ENCODE measurements around the gene MSGN1.

Gene MSGN1

DNA sequence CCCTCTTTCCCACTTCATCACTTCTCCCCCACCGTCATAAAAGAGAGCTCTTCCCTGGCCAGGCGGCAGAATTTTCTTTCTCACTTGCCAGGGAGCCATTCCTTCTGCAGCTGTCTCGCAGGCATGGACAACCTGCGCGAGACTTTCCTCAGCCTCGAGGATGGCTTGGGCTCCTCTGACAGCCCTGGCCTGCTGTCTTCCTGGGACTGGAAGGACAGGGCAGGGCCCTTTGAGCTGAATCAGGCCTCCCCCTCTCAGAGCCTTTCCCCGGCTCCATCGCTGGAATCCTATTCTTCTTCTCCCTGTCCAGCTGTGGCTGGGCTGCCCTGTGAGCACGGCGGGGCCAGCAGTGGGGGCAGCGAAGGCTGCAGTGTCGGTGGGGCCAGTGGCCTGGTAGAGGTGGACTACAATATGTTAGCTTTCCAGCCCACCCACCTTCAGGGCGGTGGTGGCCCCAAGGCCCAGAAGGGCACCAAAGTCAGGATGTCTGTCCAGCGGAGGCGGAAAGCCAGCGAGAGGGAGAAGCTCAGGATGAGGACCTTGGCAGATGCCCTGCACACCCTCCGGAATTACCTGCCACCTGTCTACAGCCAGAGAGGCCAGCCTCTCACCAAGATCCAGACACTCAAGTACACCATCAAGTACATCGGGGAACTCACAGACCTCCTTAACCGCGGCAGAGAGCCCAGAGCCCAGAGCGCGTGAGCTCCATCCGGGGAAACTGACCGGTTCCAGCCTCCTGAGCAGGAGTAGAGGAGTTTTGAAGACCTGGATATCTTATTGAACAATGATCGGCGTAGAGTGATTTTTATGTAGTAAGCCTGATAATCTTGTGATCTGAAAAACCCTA lies at the start of gene MSGN1:
Gene MSGN1, plus strand, starts transcription at position 65 of the 850 bp plus-strand sequence. Its CDS starts 59 bp downstream, at position 124.
- no peak for DNase-seq (ENCODE audit: low spot score)

DNA sequence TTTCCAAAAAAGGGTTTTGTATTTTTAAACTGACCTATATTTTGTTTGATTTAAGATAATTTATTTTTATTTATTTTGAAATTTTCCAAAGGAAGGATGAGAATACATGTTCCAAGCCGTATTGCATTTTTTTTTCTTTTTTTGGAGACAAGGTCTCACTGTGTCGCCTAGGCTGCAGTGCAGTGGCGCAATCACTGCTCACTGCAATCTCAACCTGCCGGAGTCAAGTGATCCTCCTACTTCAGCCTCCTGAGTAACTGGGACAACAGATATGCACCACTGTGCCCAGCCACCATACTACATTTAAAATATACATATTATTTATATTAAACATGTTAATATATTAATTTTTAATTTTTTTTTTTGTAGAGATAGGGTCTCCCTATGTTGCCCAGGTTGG lies 47.4 kb upstream of the MSGN1 start:
- DNase-seq (ENCODE audit: low spot score), result no peak

DNA sequence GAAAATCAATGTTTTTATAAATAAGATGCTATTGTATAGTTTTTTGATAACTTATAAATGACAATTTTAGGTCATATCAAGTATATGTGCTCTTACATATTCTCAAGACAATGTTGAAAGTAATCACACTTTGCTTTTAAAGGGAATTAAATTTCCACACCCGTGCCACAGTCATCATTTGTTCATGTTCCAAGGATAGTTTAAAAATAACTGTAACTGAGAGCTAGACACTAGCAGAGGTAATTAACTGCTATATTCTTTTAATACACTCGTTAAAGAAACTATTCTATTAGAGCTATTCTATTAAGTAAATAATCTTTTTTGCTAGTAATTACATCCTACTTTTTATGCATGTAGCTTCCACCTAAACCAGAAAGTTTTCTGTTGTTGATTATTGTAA lies 44.3 kb upstream of the MSGN1 start:
- no peak for DNase-seq (ENCODE audit: low spot score)

- no peak for DNase-seq (ENCODE audit: low spot score)
Measured at GRCh38 chr2:17772532-17772931, 43.7 kb upstream of the MSGN1 start.

GRCh38 chr2:17780546-17780945 lies 35.7 kb upstream of the MSGN1 start:
- no peak for DNase-seq (ENCODE audit: low spot score)

DNA sequence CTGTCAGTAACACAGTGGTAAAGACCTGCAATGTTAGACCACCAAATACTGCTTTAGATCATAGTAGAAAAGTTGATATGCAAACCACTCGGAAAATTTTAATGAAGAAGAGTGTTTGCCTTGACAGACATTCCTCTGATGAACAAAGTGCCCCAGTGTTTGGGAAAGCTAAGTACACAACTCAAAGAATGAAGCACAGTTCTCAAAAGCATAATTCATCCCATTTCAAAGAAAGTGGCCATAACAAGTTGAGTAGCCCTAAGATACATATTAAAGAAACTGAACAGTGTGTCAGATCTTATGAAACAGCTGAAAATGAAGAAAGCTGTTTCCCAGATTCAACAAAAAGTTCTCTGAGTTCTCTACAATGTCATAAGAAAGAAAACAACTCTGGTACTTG lies 34.8 kb upstream of the MSGN1 start:
- peak; percentile 56 for DNase-seq (ENCODE audit: low spot score)

- no peak for DNase-seq (ENCODE audit: low spot score)
Measured at GRCh38 chr2:17786727-17787126, 29.5 kb upstream of the MSGN1 start.

- DNase-seq (ENCODE audit: low spot score), result no peak
Measured at GRCh38 chr2:17788773-17789172, 27.5 kb upstream of the MSGN1 start.

DNA sequence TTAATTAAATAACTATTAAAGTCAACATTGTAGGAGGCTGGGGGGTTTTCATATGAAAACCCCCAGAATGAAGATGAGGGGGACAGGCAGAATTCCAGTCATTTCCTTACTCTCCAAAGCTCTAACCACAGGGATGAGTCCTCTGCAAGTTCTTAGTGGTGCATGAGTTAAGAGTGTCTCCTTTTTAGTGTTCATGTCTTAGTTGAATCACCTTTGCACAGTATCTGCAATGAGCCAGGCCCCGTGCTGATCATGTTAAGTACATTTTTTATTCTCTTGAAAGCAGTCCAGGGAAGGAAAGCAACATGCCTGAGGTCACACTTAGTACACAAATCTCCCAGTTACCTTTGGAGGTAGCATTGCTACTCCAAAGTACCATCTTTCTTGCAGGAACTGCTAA lies 25.7 kb upstream of the MSGN1 start:
- no peak for DNase-seq (ENCODE audit: low spot score)

DNA sequence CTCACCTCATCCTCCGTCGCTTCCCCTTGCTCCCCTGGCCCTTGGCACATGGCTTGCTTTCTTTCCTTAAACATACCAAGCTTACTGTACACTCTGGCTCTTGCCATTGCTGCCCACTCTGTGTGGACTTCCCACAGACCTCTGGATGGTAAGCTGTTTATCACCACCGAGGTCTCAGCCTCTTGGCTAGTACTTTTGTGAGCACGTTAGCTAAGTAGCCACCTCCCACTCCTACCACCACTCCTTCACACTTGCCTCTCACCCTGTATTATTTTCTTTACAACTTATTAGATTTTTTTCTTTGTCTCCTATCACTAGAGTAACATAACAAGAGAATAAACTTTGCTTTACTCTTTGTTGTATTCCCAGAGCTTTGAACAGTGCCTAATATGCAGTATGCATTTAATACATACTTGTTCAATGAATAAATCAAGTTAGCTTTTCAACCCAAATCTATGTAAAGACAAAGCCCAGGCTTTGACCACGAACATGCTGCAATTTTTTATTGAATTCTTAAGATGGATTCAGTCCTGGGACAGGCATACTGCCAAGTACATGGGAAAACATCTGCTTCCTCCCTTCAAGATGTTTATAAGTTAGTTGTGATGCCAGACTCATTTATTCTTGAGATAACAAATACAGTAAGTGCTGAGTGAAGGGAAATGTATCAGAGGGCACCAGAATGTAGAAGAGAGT lies 25.0 kb upstream of the MSGN1 start:
- DNase-seq (ENCODE audit: low spot score), result no peak

DNA sequence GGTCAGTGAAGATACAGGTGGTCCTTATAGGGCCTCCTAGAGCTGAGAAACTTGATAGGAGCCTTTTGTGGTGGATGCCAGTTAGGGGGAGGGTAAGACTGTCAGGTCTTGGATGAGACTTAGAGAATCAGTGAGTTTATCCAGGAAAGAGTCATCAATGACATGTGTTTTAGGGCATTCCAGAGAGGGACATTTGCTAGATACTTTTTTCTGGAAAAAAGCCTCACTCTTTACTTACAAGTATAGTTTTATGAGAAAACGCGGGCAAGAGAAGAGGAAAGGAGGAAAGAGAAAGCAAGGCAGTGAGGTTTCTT lies 24.5 kb upstream of the MSGN1 start:
- no peak for DNase-seq (ENCODE audit: low spot score)

DNA sequence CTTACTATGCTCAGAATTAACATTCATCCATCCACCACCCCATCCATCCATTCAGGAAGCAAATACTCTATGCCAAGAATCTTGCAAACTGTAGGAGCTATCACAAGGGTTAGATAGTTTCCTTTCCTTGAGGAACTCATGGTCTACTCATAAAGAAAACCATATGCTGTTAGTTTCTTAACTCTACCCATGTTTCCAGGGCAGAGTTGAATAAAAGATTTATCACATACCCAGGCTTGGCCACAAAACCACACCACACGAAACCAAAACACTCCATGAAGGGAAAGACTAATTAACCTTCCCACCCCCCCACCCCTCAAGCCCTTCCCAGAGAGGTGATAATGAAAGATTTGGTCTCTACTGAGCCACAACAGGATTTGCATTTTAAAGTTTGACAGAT lies 23.7 kb upstream of the MSGN1 start:
- no peak for DNase-seq (ENCODE audit: low spot score)

DNA sequence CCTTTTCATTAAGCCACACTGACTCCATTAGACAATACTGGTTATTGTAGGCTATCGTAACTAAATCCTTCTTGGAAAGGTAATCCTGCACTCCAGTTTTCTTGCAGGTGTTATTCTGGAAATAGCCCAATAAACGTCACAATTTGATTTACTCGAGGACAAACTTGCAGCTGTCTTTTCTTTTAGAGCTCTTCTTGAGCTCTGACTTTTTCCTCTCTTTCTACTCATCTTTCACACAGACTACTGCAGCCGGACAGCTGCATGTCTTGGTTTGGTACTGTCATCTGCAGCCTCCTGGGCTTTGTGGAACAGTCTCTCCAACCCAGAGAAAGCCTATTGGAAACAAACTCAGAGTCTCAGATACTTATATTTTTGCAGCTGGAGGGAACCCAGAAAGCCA lies 23.0 kb upstream of the MSGN1 start:
- no peak for DNase-seq (ENCODE audit: low spot score)

- DNase-seq (ENCODE audit: low spot score), result no peak
Measured at GRCh38 chr2:17793803-17794354, 22.4 kb upstream of the MSGN1 start.

- no peak for DNase-seq (ENCODE audit: low spot score)
Measured at GRCh38 chr2:17795309-17795708, 21.0 kb upstream of the MSGN1 start.

- no peak for DNase-seq (ENCODE audit: low spot score)
Measured at GRCh38 chr2:17798338-17798737, 17.9 kb upstream of the MSGN1 start.

DNA sequence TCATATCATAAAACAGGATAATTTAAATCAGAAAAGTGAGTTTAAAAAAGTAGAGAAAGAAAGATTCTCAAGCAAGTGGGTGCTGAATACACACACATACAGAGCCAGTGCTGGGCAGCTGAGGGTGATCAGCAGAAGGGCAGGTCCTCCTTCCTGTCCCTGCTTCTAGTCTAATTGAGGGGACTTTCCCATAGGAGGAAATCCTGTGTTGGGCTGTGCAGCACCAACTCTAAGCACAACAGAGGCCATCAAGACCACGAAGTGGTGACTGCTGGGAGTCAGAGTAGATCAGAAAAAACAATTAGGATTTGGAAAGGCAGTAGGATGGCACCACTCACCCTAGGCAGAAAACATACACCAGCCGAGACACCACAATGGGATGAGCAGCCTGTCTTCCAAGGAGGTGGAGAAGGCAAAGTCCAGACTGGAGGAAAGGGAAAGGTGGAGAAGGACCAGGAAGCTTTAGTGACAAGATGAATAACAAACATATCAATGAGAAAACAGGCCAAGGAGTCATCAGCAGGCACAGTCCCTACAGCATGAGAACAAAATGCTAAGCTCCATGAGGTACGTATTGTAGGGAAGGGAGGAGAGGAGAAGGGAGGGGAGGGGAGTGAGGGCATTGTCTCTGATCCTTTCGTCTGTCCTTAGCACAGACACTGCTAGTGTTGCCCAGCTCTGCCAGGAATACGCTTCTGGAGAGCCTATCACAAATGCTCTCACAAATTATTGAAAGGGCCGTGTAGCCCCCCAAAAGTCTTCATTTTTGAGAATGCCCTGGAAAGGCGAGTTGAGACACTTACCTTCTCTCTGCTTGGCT lies 16.7 kb upstream of the MSGN1 start:
- no peak for DNase-seq (ENCODE audit: low spot score)

GRCh38 chr2:17800219-17800618 lies 16.0 kb upstream of the MSGN1 start:
- DNase-seq (ENCODE audit: low spot score), result peak; percentile 82

- DNase-seq (ENCODE audit: low spot score), result no peak
Measured at GRCh38 chr2:17800693-17801458, 15.4 kb upstream of the MSGN1 start.

GRCh38 chr2:17803497-17803896 lies 12.8 kb upstream of the MSGN1 start:
- no peak for DNase-seq (ENCODE audit: low spot score)

DNA sequence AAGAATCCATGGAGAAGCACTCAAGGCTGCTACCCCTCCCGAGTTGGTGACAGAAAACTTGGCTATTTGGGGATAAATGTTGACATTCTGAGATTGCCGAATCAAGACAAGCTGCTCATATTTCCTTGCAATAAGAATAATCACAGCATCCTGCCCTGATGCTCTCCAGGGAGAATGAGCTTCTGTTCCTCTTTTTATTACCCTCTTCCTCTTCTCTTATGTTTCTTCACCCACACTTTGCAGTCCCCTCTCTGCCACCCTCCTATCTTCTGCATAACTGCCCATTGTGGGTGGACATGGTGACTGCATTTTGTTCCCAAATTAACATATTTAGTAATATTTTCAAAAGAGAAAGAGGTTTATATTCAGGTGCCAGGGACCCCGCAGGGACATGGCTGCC lies 11.9 kb upstream of the MSGN1 start:
- no peak for DNase-seq (ENCODE audit: low spot score)

DNA sequence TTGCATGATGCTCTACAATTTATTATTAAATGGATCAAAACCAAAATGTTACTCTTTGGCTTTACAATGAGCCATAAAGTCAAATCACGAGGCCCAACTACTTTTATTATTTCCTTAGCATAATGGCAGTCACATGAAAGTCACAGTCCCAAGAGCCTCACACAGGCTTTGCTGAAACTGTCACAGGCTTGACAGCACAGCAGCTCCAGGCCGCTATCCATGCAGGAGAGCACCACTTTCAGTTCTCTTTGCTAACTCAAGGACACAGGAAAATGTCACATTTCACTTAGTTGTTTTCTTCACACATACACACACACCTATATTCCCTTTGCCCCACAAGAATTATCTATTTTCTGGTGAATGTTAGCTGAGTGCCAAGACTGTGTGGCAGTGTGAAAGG lies 11.1 kb upstream of the MSGN1 start:
- DNase-seq (ENCODE audit: low spot score), result no peak
